H1 (cell line): ENCODE measurements around the gene TAX1BP3. TPM values are rescaled to one million over a fixed set of nuclear protein-coding genes. Genes with fewer than 3 reads are reported as not detected.

Experiments used
- CBX8 ChIP-seq: fragments of 300-800, 300-1000 bp; sonication (generic); IDR thresholded peaks from 2 replicates; pipeline ENCODE4 v1.7.1; 2016; ENCODE audit warnings: low read depth, low read length, borderline replicate concordance
- HDAC6 ChIP-seq: IDR thresholded peaks from one replicate; pipeline ENCODE4 v1.7.1; 2012; ENCODE audit warnings: low read depth, mild to moderate bottlenecking, inconsistent platforms, low read length, moderate library complexity
- KDM1A ChIP-seq: fragments of 200-600, 300-600 bp; sonication (generic); IDR thresholded peaks from 2 replicates; pipeline ENCODE4 v1.7.1; 2016; ENCODE audit warnings: mild to moderate bottlenecking, low read length, borderline replicate concordance
- NANOG ChIP-seq: IDR thresholded peaks from 2 replicates; pipeline ENCODE4 v1.6.1; 2011; ENCODE audit warnings: low read length, low read depth, mild to moderate bottlenecking, inconsistent platforms; ENCODE audit not compliant: insufficient read depth, poor library complexity, severe bottlenecking
- NRF1 ChIP-seq: IDR thresholded peaks from 2 replicates; pipeline ENCODE4 v1.6.1; 2011; ENCODE audit warnings: mild to moderate bottlenecking, low read depth, low read length, improper control_type of control experiment
- SIN3A ChIP-seq, 2 experiments: IDR thresholded peaks in 1 of 2; conservative IDR thresholded peaks in 1 of 2; 2 replicates each; pipeline ENCODE4 v1.6.1; 2011 to 2012; ENCODE audit warnings: low read length in 2 of 2, improper control_type of control experiment in 1 of 2, low read depth in 1 of 2, mild to moderate bottlenecking in 1 of 2
- TBP ChIP-seq: IDR thresholded peaks from 2 replicates; pipeline ENCODE4 v1.6.1; 2011; ENCODE audit warnings: low read depth, low read length, improper control_type of control experiment
- polyA plus RNA-seq, 7 experiments: library from polyadenylated mRNA; depleted of rRNA in 3 of 7; stranded (reverse) in 5 of 7; unstranded in 2 of 7; fragments of >200 nt in 5 of 7; fragments of 200-250 nt in 2 of 7; gene quantifications; 1 replicate in 5 of 7; 2 replicates in 1 of 7; 4 replicates in 1 of 7; pipeline versions ENCODE4 v1.2.1 to v1.2.3, GENCODE V29; 2011 to 2013; ENCODE audit warnings: missing spikeins in 2 of 7, mixed read lengths in 2 of 7
- total RNA-seq: library from RNA; stranded (reverse); fragmentation: NEBNext Ultra II Directional; extraction: Animal tissue kit (Norgen Biotek cat#: 25700); gene quantifications from 2 replicates; pipeline ENCODE4 v1.2.1, GENCODE V29; 2021

TAX1BP3 gene
- total and polyA plus RNA-seq, 2 of the 8 experiments (the other 6 are each of a cell fraction or from before 2014, with no cell fraction given): 65.3 to 81.8 TPM

DNA sequence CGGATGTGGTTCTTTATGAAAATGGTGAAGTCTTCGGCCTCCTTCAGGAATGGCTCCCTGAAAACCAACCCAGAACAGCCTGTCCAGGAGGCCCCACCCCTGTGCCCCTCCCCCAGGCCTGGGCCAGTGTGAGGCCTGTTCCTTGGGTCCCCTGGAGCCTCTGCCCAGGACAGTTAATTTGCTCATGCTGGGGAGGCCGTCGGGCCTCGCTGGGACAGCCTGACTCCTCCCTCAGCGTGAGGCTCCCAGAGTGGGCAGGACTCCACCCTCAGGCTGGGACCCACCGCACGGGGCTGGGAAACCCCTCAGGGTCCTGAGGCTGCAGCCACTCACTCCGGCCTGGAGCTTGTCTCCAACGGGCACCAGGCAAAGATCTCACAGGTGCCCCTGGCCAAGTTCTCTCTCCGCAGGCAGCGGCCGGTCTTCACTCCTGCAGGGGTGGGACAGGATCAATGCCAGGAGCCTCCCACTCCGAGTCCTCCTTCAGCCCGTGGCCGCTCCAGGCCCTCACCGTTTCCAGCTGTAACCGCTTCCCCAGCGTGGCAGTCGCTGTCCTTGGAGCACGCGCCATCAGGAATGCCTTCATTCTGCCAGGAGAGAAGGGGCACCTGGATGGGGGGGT lies 21.8 kb upstream of the TAX1BP3 start (continued):
- TF ChIP-seq HDAC6: no peak
- no peak for TF ChIP-seq KDM1A
- no peak for TF ChIP-seq NANOG
- TF ChIP-seq TBP: no peak
- TF ChIP-seq CBX8: no peak
- TF ChIP-seq SIN3A (conservative IDR thresholded peaks at IDR 0.05 in 1 of 2, IDR thresholded peaks at IDR 0.05 in 1 of 2; ENCODE audit: low read depth in 1 of 2, low read length in 2 of 2): no peak
- no peak for TF ChIP-seq NRF1
